ENCODE data around the gene HMGN2.

Gene HMGN2

DNA sequence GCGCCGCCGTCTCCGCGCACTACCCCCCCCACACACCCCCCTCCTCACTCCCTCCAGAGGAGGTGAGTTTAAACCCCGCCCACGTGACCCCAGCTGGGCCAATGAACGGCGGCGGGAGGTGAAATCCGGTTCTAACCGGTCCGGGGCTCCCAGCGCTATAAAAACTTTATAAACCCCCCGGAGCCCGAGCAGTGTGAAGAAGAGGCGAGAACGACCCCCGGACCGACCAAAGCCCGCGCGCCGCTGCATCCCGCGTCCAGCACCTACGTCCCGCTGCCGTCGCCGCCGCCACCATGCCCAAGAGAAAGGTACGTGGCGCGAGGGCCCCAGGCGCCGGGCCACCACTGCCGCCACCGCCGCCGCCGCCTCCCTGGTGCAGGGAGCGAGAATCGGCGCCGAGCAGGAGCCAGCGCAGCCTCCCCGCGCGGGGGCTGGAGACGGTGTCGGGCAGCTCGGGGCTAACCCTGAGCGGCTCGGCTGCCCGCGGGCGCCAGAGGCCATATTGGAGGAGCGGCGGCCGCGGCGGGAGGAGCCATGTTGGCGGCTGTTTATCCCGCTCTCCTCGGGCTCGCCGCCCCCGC, at the start of gene HMGN2:
Gene HMGN2 (plus strand): TSS at position 121 of the 581 bp plus-strand sequence. CDS start 173 bp downstream, at position 294.
- peak; percentile 85 for DNase-seq

DNA sequence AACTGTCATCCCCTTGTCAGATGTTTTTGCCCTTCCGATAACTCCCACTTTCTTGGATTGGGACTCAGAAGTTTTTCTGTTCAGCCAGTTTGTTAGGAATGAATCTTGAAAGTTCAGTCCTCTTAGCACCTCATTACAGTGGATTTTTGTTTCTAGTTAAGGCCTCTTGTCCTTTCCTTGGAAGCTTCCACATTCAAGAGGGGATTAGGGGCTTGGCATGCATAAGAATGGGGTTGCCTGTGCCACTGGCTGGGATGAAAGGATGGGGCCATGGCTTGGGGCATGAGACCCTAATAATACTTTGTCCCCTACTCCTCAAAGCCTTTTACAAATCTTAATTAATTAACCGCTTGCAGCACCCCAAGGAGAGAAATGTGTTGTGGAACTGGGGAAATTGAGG, 42.5 kb upstream of the HMGN2 start:
- no peak for DNase-seq

DNA sequence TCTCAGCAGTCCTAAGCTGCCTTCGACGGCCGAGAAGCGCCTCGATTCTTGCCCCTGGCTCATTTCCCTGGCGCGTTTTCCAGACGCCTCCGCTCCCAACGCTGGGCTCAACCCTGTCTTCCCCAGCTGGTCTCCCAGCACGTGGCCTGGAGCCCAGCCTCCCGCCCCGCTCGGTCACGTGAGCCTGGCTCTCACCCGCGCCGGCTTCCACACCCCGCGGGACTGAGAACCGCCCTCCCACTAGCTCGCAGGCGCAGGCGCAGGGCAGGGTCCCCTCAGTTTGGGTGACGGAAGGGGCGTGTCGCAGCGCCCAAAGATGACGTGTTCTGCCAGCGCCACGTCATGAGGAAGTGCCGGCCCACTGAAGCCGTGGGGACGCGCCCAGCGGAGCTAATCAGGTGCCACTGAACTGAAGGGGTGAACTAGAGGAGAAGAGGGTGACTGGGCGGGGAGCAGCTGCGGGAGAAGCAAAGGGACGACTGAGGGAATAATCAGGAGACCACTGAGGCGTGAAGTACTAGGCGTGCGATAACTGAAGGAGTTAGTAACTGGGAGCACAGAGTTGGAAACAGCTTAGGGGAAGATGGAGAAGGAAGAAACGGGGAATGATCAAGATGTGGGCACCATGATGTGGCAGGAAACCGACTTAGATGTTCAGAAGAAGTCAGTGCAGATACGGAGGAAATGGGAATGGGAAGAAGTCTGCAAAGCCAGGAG, 40.1 kb upstream of the HMGN2 start, which contains the start of gene DHDDS:
Gene DHDDS (plus strand): TSS at position 343 of the 717 bp plus-strand sequence. CDS start 625 bp downstream, outside the sequence.
- DNase-seq = peak; percentile 98

DNA sequence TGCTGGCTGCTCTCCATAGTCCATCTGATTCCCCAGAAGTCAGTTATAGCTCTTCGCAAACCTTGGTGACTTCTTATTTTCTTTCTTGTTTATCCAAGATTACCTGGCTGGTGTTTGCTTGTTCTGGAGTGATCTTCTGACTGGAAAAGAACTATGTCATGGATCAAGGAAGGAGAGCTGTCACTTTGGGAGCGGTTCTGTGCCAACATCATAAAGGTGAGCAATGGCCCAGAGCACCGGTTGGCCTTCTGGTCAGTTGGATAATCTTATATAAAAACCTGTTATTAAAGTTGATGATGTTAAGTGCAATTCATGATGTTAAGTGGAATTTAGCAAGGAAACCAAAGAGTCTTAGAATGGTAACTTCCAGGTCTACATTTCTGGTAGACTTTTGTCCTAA, 39.4 kb upstream of the HMGN2 start:
- no peak for DNase-seq

DNA sequence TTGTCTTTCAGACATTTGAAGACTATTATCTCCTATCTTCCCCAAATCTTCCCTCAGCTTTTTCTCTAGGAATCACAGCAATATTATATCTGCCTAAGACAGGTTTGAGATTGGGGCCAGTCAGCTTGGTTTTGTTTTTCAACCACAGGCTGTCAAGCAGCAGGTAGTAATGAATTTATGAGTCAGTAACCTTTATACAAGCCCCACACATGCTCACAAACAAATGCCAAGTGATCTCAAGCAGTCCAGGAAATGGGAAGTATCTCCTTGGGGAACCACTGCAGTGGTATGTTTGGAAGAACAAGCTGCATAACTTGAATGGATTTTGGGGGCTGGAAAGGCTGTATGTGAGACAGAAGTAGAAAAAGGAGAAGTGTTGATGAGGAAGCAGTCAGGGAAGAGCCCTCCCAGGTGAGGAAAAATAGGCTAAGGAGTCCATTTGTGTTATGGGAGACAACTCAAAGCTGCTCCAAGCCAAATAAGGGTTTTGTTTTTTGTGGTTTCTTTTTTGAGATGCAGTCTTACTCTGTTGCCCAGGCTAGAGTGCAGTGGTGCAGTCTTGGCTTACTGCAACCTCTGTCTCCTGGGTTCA, 38.0 kb upstream of the HMGN2 start:
- DNase-seq = no peak

DNA sequence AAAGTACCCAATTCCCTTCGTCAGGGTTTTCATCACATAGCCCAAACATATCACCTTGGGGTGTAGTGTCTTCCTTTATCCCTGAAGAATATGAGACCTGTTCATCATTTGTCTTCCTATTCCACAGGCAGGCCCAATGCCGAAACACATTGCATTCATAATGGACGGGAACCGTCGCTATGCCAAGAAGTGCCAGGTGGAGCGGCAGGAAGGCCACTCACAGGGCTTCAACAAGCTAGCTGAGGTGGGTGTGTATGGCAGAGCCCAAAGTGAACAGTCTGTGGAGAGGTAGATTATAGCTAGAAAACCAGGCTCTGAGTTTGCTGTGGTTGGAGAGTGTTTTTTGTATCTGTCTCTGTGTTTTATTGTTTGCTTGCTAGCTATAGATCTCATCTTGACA, 34.2 kb upstream of the HMGN2 start:
- no peak for DNase-seq

DNA sequence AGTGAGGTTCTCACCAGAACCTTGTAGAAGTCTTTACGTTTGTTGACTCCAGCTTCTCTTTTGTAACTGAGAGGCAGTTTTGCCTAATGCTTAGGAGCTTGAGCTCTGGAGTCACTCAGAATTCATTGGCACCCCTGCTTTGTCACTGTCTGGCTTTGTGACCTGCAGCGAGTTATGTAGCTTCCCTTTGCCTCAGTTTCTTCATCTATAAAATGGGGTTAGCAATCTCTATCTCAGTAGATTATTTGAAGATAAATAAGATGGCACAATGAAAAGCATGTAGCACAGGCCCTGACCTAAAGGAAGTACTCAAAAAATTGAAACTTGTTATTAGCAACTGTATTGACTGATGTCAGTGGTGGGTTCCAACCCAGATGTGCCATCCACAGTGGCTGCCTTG, 32.0 kb upstream of the HMGN2 start:
- DNase-seq = no peak

DNA sequence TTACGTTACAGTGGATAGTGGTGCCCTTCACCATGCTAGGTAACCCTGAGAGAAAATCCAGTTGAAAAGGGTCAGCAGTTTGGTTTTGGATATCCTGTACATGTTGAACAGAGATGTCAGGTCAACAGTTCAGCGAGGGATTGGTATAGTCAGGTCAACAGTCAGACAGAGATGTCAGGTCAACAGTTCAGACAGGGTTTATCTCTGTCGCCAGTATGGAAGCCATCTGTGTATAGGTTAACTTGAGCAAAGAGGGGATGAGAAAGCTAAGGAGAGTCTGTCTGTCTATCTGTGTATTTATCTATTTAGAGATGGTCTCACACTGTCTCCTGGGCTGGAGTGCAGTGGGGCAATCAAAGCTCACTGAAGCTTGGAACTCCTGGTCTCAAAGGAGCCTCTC, 22.4 kb upstream of the HMGN2 start:
- DNase-seq = no peak

DNA sequence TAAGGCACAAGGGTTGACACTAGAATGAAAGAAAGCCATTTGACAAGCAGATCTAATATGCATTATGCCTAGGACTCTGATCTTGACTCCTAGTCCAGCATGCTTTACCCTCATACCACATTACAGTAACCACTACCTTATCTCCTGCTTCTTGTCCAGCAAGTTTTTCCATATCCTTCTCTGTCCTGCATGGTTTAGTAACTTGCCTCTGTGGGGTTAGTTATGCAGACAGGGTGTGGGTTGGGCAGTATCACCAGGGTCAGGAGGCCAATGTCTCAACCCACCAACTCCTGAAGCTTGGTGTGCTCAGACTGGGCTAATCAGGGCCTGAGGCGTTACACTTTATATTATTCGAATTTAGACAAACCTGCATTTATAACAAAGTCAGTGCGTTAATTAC, 21.3 kb upstream of the HMGN2 start:
- DNase-seq = no peak

DNA sequence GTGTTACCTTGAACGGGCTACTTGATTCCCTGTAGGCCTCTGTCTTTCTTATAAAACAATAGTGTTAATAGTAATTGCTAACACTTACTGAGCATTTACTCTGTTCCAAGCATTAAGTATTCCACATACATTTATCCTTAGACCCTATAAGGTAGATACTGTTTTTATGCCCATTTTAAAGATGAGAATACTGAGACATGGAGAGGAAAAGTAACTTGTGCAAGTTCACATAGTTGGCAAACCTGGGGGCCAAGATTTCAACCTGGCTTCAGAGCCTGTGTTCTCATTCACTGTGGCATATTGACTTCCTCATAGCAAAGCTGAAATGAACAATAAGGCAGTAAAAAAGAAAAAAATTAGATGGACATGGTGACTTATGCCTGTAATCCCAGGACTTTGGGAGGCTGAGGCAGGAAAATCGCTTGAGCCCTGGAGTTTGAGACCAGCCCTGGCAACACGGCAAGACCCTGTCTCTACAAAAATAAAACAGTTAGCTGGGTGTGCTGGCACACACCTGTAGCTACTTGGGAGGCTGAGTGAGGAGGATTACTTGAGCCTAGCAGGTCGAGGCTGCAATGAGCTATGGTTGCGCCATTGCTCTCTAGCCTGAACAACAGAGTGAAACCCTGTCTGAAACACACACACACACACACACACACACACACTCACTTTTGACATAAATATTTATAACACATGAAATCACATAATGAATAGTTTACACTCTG, 19.6 kb upstream of the HMGN2 start:
- no peak for DNase-seq

DNA sequence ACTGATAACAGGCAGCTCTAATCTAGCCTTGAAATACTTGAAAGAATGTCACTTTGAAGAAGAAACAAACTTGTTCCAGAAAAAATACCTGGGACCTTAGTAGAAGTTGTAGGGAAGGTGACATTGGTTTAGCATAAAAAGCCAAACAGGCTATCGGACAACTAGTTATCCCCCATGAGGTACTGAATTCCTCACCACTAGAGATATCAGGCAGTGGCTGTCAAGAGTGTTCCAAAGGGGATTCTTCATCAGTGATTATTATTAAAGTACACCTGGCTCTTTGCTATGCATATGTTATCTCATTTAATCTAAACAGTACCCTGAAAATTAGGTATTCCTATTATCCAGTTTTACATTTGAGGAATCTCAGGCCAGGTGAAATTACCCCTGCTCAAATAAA, 13.1 kb upstream of the HMGN2 start:
- DNase-seq = no peak

DNA sequence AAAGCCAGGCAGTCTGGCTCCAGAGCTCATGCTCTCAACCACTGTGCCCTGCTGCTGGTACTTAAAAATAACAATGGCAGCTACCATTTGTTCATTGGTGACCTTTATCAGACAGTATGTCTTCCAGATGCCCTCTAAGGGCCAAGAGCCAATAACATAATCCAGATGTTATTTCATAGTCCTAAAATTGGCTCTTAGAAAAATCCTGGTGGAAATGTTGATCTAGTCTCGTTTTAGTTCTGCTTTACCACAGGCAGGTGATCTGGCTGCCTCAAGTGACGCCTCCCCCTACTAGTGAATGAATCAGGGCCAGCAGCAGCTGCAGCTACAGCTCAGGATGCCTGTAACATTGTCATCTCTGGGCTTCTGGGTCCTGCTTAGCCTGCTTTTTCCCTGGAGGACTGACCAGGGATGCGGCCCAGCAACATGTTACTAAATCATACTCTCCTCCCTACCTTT, 12.6 kb upstream of the HMGN2 start:
- no peak for DNase-seq

DNA sequence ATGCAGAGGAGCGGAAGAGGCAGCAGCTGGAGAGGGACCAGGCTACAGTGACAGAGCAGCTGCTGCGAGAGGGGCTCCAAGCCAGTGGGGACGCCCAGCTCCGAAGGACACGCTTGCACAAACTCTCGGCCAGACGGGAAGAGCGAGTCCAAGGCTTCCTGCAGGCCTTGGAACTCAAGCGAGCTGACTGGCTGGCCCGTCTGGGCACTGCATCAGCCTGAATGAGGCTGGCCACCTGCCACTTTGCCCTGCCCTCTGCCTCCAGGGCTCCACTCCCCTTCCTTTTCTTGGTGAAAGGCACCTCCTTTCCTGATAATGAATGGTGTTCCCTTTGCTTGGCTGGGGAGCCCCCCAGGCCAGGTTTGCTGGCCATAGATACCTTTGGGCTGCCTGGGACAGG, 3.3 kb upstream of the HMGN2 start:
- no peak for DNase-seq

DNA sequence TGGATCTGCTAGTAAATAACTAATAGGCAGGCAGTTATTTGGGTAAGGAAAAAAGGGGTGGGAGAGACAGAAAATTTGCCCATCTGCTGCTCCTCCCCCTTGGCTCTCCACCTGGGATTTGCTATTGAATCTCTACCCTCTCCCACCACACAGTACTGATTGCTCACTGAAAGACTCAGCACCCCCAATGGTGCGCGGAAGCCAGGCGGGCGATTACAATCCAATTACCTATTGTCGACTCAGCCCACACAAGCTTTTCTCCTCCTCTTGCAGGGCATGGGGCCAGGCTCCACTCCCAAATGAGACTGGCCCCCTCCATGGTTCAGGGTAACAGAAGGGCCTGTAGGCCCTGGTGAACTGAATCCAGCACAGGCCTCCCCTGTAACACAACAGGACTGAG, 2.7 kb upstream of the HMGN2 start:
- DNase-seq = no peak

DNA sequence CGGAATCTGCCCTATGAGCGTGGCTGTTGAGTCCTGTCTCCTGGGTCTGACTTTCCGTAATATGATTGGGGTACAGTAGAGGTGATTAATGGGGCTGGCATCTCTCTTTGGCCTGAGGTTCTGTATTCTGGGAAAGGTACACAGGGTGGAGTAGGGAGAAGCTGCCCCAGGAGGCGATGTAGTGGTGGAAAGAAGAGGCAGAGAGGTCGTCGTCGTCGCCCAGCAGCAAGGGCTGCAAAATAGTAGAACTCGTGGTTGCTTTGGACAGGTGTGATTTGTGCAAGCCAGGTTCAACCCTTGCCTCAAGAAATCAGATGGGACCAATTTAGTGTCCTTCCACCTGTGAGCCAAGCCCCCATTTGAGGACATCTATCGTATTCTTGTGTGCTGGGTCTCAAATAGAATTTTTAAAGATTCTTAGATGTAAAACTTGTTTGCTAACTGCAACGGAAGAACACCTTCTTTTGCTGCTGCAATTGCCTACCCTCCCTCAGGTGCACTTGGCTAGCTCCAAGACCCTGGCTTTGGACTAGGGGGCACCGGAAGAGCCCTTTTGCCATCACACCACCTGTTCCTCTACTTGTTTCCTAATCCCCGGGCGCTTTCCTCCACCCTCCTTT, 1.3 kb upstream of the HMGN2 start:
- DNase-seq = no peak

DNA sequence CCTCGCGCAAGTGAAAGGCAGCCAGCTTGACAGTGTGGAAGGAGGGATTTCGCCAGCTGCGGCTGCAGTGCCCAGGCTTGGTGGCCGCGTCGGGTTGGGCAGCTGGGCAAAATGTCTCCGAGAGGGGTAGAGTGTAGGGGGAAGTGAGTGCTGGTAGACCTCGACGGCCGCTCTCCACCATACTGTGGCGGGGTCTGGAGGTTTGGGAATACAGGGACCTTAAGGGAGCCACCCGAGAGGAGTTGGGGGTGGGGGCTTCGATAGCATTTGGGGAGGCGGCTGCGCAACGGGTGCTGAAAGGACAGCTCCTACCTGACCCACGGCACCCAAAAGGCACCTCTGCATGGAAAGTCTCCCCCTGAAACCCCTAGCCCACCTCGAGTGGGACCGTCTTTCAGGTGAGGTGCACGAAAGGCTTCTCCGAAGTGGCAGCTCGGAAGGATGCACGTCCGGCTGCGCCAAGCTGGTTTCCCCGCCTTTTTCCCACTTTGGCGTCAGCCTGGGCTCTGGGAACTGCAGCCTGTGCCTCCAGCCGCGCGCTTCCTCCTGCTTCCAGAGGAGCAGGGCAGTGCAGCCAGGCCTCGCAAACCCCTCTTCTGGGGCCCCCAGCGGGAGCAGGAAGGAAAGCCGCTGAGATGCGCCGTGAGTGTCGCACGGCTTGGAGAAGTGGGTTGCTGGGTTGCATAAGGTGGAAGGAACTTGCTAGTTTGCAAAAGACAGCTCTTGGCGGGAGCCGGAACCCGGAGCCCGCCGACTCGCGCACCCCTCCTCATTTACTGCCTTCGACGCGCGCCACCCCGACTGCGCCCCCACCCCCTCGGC, 531 bp upstream of the HMGN2 start:
- no peak for DNase-seq

DNA sequence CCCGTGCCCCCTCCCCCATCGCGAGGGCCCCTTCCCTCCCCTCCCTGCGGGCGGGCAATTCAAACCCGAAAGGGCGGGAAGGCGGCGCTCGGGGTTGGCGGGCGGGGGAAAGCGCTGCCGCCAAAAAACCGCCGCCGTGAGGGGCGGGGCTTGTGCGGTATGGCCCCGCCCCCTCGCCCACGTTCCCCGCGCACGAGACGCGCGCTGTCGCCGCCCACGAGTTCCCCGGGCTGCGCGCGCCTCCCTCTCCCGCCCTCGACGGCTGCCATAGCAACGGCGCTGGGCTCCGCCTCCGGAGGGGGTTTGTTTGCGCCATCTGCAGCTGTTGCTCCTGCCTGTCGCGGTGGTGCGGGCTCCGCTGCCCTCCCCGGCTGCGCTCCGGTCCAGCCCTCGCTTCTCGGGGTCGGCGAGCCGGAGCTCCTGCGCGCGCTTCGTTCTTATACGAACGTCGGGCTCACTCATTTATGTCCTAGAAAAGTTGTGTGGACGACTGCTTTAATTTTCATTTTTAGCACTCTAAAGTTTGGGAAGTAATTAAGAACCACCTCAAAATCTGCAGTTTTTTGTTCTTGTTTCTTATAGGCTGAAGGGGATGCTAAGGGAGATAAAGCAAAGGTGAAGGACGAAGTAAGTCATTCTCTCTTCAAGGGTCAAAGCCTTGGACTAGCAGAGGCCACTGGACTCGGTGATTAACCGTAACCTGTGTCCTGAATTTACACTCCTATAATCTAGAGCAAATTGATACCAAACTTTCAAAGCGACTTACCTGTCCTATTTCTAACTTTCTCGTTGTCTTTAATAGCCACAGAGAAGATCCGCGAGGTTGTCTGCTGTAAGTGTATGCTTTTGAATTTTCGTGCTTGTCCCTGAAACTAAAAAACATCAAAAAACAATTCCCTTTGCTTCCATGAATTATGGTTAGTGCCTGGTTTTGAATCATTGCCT, 933 bp downstream of the HMGN2 start:
- peak; percentile 97 for DNase-seq

DNA sequence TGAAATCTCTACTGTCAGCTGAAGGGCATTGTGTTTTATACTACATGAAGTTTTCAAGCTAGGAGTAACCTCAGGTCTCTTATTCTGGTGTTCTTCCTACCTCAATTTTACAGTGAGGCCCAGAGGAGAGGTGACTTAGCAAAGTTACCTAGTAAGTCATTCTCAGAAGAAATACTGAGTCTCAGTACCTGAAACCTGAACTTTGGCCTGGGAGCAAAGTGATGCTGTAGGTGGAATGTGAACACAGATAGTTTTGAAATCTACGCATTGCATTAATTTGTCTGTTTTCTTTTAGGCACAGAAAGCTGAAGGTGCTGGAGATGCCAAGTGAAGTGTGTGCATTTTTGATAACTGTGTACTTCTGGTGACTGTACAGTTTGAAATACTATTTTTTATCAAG, 2.6 kb downstream of the HMGN2 start:
- DNase-seq = no peak

DNA sequence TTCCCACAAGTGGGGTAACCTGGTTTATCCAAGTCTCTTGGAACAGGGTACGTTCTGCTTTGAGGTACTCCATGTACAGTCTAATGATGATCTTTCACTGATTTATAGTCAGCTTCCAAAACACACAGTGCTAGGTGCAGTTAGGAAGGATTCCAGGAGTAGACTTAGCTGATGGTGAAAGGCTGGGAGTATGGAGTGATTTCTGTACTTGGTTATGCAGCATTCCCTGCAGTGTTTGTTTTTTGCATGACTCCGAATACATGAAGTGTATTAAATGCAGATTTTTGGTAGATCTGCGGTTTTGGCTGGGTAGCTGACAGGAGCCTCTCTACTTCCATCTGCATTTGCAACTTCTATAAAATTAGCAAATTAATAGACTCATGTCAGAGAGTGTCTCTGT, 3.7 kb downstream of the HMGN2 start:
- no peak for DNase-seq

DNA sequence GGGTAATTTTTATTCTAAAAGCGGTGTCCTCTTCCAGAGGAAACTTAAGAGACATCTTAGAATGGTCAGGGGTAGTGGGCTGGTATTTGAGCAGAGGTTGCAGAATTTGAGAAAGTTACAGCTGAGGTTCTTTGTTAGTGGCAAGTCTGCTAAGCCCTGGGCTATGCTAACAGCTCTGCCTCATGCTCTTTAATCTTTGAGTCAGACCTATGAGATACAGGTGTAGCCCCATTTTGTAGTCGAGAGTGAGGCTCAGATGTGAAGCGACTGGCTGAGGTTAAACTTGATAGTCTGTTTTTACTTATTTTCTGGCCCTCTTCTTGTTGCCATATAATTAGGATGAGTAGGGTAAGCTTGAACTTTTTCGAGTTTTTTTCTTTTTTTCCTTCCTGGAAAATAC, 4.7 kb downstream of the HMGN2 start:
- DNase-seq = no peak
